Thyroid gland (tissue), 4 donors: Measurements from ENCODE around the gene RAB14.

Experiments used
- CTCF ChIP-seq, 6 experiments: fragments of 200-600 bp in 3 of 6; fragments of 450-650 bp in 3 of 6; sonication (generic) in 3 of 6; IDR thresholded peaks; one replicate each; pipeline ENCODE4 v1.5.1; 2016 to 2019; ENCODE audit warnings: antibody characterized with exemption in 6 of 6, mild to moderate bottlenecking in 2 of 6, inconsistent platforms in 1 of 6, moderate library complexity in 1 of 6
- POLR2A ChIP-seq, 2 donors: fragments of 450-650 bp; IDR thresholded peaks; one replicate each; pipeline ENCODE4 v1.6.1; 2017; ENCODE audit warnings: antibody characterized with exemption in 2 of 2, mild to moderate bottlenecking in 2 of 2, moderate library complexity in 1 of 2

- TF ChIP-seq CTCF (IDR thresholded peaks at IDR 0.05) (no peak), POLR2A (IDR thresholded peaks at IDR 0.05) (no peak)
Observed at GRCh38 chr9:121235512-121235911, 33.8 kb upstream of the RAB14 start.
